Endodermal cell (in vitro differentiated cells): ENCODE data around the gene HNRNPL. TPM values are rescaled to one million over a fixed set of nuclear protein-coding genes. Genes with fewer than 3 reads are reported as not detected.

Experiments used
- DNase-seq: peaks from one replicate; pipeline ENCODE4 v3.0.0-alpha.2; 2017
- H3K27ac ChIP-seq: 2 replicates; pipeline ENCODE4 v1.5.1; 2013; ENCODE audit warnings: mild to moderate bottlenecking, low read depth, low read length, moderate library complexity
- H3K27me3 ChIP-seq: 2 replicates; pipeline ENCODE4 v1.6.1; 2013; ENCODE audit warnings: mild to moderate bottlenecking, low read length, moderate library complexity; ENCODE audit not compliant: insufficient read depth, control insufficient read depth, poor library complexity, severe bottlenecking
- H3K36me3 ChIP-seq: 2 replicates; pipeline ENCODE4 v1.7.0; 2013; ENCODE audit warnings: mild to moderate bottlenecking, low read length, moderate library complexity; ENCODE audit not compliant: control insufficient read depth, insufficient read depth
- H3K4me1 ChIP-seq: one replicate; pipeline ENCODE4 v1.7.0; 2013; ENCODE audit warnings: low read length; ENCODE audit not compliant: control insufficient read depth, insufficient read depth
- H3K4me3 ChIP-seq: 2 replicates; pipeline ENCODE4 v1.5.1; 2013; ENCODE audit warnings: mild to moderate bottlenecking, low read length, moderate library complexity
- H3K9ac ChIP-seq: 2 replicates; pipeline ENCODE4 v1.6.1; 2013; ENCODE audit warnings: mild to moderate bottlenecking, low read length, moderate library complexity; ENCODE audit not compliant: poor library complexity, severe bottlenecking; ENCODE audit errors: extremely low read depth
- H3K9me3 ChIP-seq: 2 replicates; pipeline ENCODE4 v1.6.1; 2013; ENCODE audit warnings: mild to moderate bottlenecking, low read length, moderate library complexity; ENCODE audit not compliant: control insufficient read depth
- H3K27ac Mint-ChIP-seq: 2 replicates; pipeline ENCODE4 v1.8.0; 2020; ENCODE audit warnings: mixed read lengths
- H3K27me3 Mint-ChIP-seq: 2 replicates; pipeline ENCODE4 v1.8.0; 2021; ENCODE audit warnings: mild to moderate bottlenecking, mixed read lengths; ENCODE audit not compliant: insufficient read depth
- H3K36me3 Mint-ChIP-seq: 2 replicates; pipeline ENCODE4 v1.8.0; 2020; ENCODE audit warnings: low read depth, mixed read lengths
- H3K4me1 Mint-ChIP-seq: 2 replicates; pipeline ENCODE4 v1.8.0; 2020; ENCODE audit warnings: mixed read lengths
- H3K4me3 Mint-ChIP-seq: 2 replicates; pipeline ENCODE4 v1.8.0; 2020; ENCODE audit warnings: mild to moderate bottlenecking, moderate library complexity, mixed read lengths
- H3K9me3 Mint-ChIP-seq: 2 replicates; pipeline ENCODE4 v1.8.0; 2020; ENCODE audit warnings: mild to moderate bottlenecking, mixed read lengths
- CTCF ChIP-seq: fragments of 200-600 bp; sonication (generic); conservative IDR thresholded peaks from 2 replicates; pipeline ENCODE4 v1.5.0; 2021; ENCODE audit warnings: antibody characterized with exemption, mild to moderate bottlenecking
- WGBS, 2 experiments: methylation state at CpG; one replicate each; pipeline versions ENCODE4 v1.1.5 to v1.1.7; 2013; ENCODE audit warnings: missing lambda C conversion rate in 2 of 2, mixed read lengths in 1 of 2; ENCODE audit not compliant: insufficient coverage in 1 of 2, insufficient read length in 1 of 2; 5-methylcytosine and 5-hydroxymethylcytosine counted together
- total RNA-seq, 2 donors: library from RNA; stranded (reverse); fragmentation: NEBNext Ultra II Directional in 1 of 2; extraction: Animal tissue kit (Norgen Biotek cat#: 25700) in 1 of 2; gene quantifications; 2 replicates in 1 of 2; 3 replicates in 1 of 2; pipeline ENCODE4 v1.2.1, GENCODE V29; 2021

The HNRNPL gene
- total RNA-seq, 2 donors from 2014 or later = 607 to 646 TPM

GRCh38 chr19:38834104-38834490 is 15.7 kb downstream of the HNRNPL start:
- H3K27ac ChIP-seq = no peak overlapping the region
- no peak overlapping the region for H3K4me3 ChIP-seq
- Mint-ChIP-seq H3K9me3 (no peaks in the 10 kb centered on the region), H3K27me3 (no peaks in the 10 kb centered on the region), H3K4me1 (peaks cover 6% of the 10 kb centered on the region), H3K36me3 (peaks cover 51% of the 10 kb centered on the region), H3K27ac (peak overlapping the region; percentile 52), H3K4me3 (no peak overlapping the region)
- H3K9me3 ChIP-seq = no peaks in the 10 kb centered on the region
- TF ChIP-seq CTCF = no peak
- no peaks in the 10 kb centered on the region for H3K27me3 ChIP-seq
- peaks cover 44% of the 10 kb centered on the region for H3K36me3 ChIP-seq
- H3K4me1 ChIP-seq = no peaks in the 10 kb centered on the region
- no peak overlapping the region for H3K9ac ChIP-seq
- DNase-seq = no peak
- 96% methylated on average over 4 of the region's 4 CpGs; no CpG with 5 or more reads in 1 of the 2 experiments for WGBS, 2 experiments

GRCh38 chr19:38833092-38833425 is 16.7 kb downstream of the HNRNPL start:
- Histone ChIP-seq H3K27ac (peak overlapping the region; percentile 49), H3K9me3 (no peaks in the 10 kb centered on the region), H3K9ac (no peak overlapping the region), H3K4me1 (no peaks in the 10 kb centered on the region), H3K27me3 (no peaks in the 10 kb centered on the region), H3K4me3 (no peak overlapping the region), H3K36me3 (peaks cover 35% of the 10 kb centered on the region)
- whole genome bisulfite sequencing, 2 experiments = 90 to 97% methylated on average over 5 to 7 of the region's 7 CpGs
- Mint-ChIP-seq H3K4me1 (peaks cover 6% of the 10 kb centered on the region), H3K9me3 (no peaks in the 10 kb centered on the region), H3K27ac (peak overlapping the region; percentile 72), H3K36me3 (peaks cover 45% of the 10 kb centered on the region), H3K4me3 (no peak overlapping the region), H3K27me3 (no peaks in the 10 kb centered on the region)
- no peak for DNase-seq
- TF ChIP-seq CTCF = no peak

GRCh38 chr19:38831142-38831605 is 18.6 kb downstream of the HNRNPL start:
- Histone ChIP-seq H3K4me3 (peak overlapping the region; percentile 95), H3K4me1 (no peaks in the 10 kb centered on the region), H3K27ac (peak overlapping the region; percentile 58), H3K36me3 (peaks cover 26% of the 10 kb centered on the region), H3K9me3 (no peaks in the 10 kb centered on the region), H3K27me3 (no peaks in the 10 kb centered on the region), H3K9ac (peak overlapping the region; percentile 73)
- peak overlapping the region; percentile 79 for H3K4me3 Mint-ChIP-seq
- 10 to 17% methylated on average over 9 to 16 of the region's 16 CpGs for WGBS, 2 experiments
- TF ChIP-seq CTCF = no peak
- no peaks in the 10 kb centered on the region for H3K27me3 Mint-ChIP-seq
- H3K36me3 Mint-ChIP-seq = peaks cover 40% of the 10 kb centered on the region
- peak overlapping the region; percentile 95 for H3K27ac Mint-ChIP-seq
- no peaks in the 10 kb centered on the region for H3K9me3 Mint-ChIP-seq
- peak; percentile 74 for DNase-seq
- peaks cover 6% of the 10 kb centered on the region for H3K4me1 Mint-ChIP-seq
